Body of pancreas (tissue), 4 donors: ENCODE measurements around the gene BRICD5. TPM values are rescaled to one million over a fixed set of nuclear protein-coding genes. Genes with fewer than 3 reads are reported as not detected.

Experiments
- ATAC-seq: fragments of 150-250 bp; one replicate; pipeline ENCODE4 v1.9.1; 2016
- DNase-seq, 4 donors: peaks; one replicate each; pipeline ENCODE4 v3.0.0-alpha.2; 2019
- H3K27ac ChIP-seq, 4 donors: fragments of 200-600 bp; sonication (generic); 1 replicate in 3 of 4; 2 replicates in 1 of 4; pipeline versions ENCODE4 v1.5.1 to v1.6.1; 2016 to 2019; ENCODE audit warnings: mild to moderate bottlenecking in 1 of 4, mixed read lengths in 1 of 4, moderate library complexity in 1 of 4
- H3K27me3 ChIP-seq, 2 donors: fragments of 200-600 bp; sonication (generic); one replicate each; pipeline ENCODE4 v1.6.0; 2016; ENCODE audit warnings: mild to moderate bottlenecking in 1 of 2
- H3K36me3 ChIP-seq, 2 donors: fragments of 200-600 bp; sonication (generic); replicated peaks in 1 of 2; 2 replicates each; pipeline ENCODE4 v1.5.1; 2016; ENCODE audit warnings: low read depth in 2 of 2; ENCODE audit not compliant: insufficient read depth in 1 of 2
- H3K4me1 ChIP-seq: fragments of 200-600 bp; sonication (generic); one replicate; pipeline ENCODE4 v1.6.0; 2016
- H3K4me3 ChIP-seq, 2 donors: fragments of 200-600 bp; sonication (generic); 1 replicate in 1 of 2; 2 replicates in 1 of 2; pipeline ENCODE4 v1.5.1; 2016 to 2019
- H3K9me3 ChIP-seq, 3 donors: fragments of 200-600 bp; sonication (generic); 1 replicate in 2 of 3; 2 replicates in 1 of 3; pipeline ENCODE4 v1.5.1; 2016
- CTCF ChIP-seq, 7 experiments: fragments of 450-650 bp in 4 of 7; fragments of 200-600 bp in 3 of 7; sonication (generic) in 3 of 7; IDR thresholded peaks; one replicate each; pipeline ENCODE4 v1.5.1; 2016 to 2019; ENCODE audit warnings: antibody characterized with exemption in 7 of 7
- POLR2A ChIP-seq, 3 donors: fragments of 450-650 bp; IDR thresholded peaks; one replicate each; pipeline ENCODE4 v1.6.1; 2016; ENCODE audit warnings: antibody characterized with exemption in 3 of 3, mild to moderate bottlenecking in 2 of 3
- WGBS, 2 donors: methylation state at CpG; one replicate each; pipeline ENCODE4 v1.1.5; 2017; 5-methylcytosine and 5-hydroxymethylcytosine counted together
- intact Hi-C: fragments of 100-400 bp; cut with DNase I; formaldehyde crosslinking; loops from one replicate; pipeline ENCODE4 v1.15.1; 2023
- total RNA-seq, 2 donors: library from RNA; depleted of rRNA; stranded (reverse); fragments of >200 nt; gene quantifications; one replicate each; pipeline ENCODE4 v1.1.0, GENCODE V29; 2016

Gene BRICD5
- total RNA-seq, 2 donors from 2014 or later, result 1.8 to 3.3 TPM

GRCh38 chr16:2196981-2197511 lies 13.6 kb downstream of the BRICD5 start:
- Histone ChIP-seq H3K27me3 (no peaks in the 10 kb centered on the region), H3K27ac (no peak overlapping the region), H3K36me3 (no peaks in the 10 kb centered on the region), H3K9me3 (no peaks in the 10 kb centered on the region), H3K4me1 (peaks cover 13% of the 10 kb centered on the region), H3K4me3 (no peak overlapping the region)
- ATAC-seq (peak; percentile 2), DNase-seq (no peak)
- intact Hi-C loops, result no loop called here
- no peak for TF ChIP-seq CTCF (IDR thresholded peaks at IDR 0.05)
- TF ChIP-seq POLR2A (IDR thresholded peaks at IDR 0.05), result no peak
- WGBS, 2 donors, result 41 to 65% methylated on average over 8 to 25 of the region's 32 CpGs

- 1% methylated on average over 54 of the region's 129 CpGs; no CpG with 5 or more reads in 1 of the 2 donors for WGBS, 2 donors
- no peak for DNase-seq
- Histone ChIP-seq H3K27me3 (no peaks in the 10 kb centered on the region), H3K27ac (no peak within 1 kb of the TSS), H3K9me3 (no peaks in the 10 kb centered on the region), H3K36me3 (no peaks in the 10 kb centered on the region), H3K4me1 (peaks cover 13% of the 10 kb centered on the region), H3K4me3 (no peak within 1 kb of the TSS)
- ATAC-seq, result peak; percentile 9
- intact Hi-C loops, result no loop called here
- TF ChIP-seq POLR2A (IDR thresholded peaks at IDR 0.05) (no peak), CTCF (IDR thresholded peaks at IDR 0.05) (no peak)
These were observed 14.3 kb downstream of the BRICD5 start, which contains the start of gene CASKIN1 for GRCh38 chr16:2196162-2196980. CASKIN1 (minus strand) TSS chr16:2196605; CDS start chr16:2196432, 173 bp downstream.

- no peaks in the 10 kb centered on the region for H3K36me3 ChIP-seq
- peak; percentile 2 for ATAC-seq
- H3K4me3 ChIP-seq, result no peak overlapping the region
- TF ChIP-seq POLR2A (IDR thresholded peaks at IDR 0.05), result no peak
- TF ChIP-seq CTCF (IDR thresholded peaks at IDR 0.05), result no peak
- intact Hi-C loops, result no loop called here
- DNase-seq, result no peak
- H3K27me3 ChIP-seq, result no peaks in the 10 kb centered on the region
- no peaks in the 10 kb centered on the region for H3K9me3 ChIP-seq
- WGBS, 2 donors, result 0 to 3% methylated on average over 7 to 48 of the region's 49 CpGs
- H3K4me1 ChIP-seq, result peaks cover 13% of the 10 kb centered on the region
- no peak overlapping the region for H3K27ac ChIP-seq
These were observed 15.1 kb downstream of the BRICD5 start for GRCh38 chr16:2195322-2196161.

- peak; percentile 82 for ATAC-seq
- peaks cover 13% of the 10 kb centered on the region for H3K4me1 ChIP-seq
- TF ChIP-seq CTCF (IDR thresholded peaks at IDR 0.05) (peak; percentile 42 to 85 (median 67)), POLR2A (IDR thresholded peaks at IDR 0.05) (no peak)
- no peaks in the 10 kb centered on the region for H3K36me3 ChIP-seq
- peak; percentile 71 to 81 (median 78) for DNase-seq
- no peak overlapping the region for H3K27ac ChIP-seq
- no peaks in the 10 kb centered on the region for H3K27me3 ChIP-seq
- 10 to 22% methylated on average over 9 to 10 of the region's 10 CpGs for WGBS, 2 donors
- no peaks in the 10 kb centered on the region for H3K9me3 ChIP-seq
- intact Hi-C loops, result no loop called here
- H3K4me3 ChIP-seq, result no peak overlapping the region
These were observed 15.8 kb downstream of the BRICD5 start for GRCh38 chr16:2194852-2195321.
